HG03354 (cell line): ENCODE measurements around the gene SMOC1.

Source experiments
- ATAC-seq: cut with Tn5 transposase; IDR thresholded peaks from one replicate; pipeline ENCODE4 v1.9.1; 2021; ENCODE audit warnings: mild to moderate bottlenecking; ENCODE audit not compliant: unreplicated experiment, poor library complexity, severe bottlenecking

The SMOC1 gene

DNA sequence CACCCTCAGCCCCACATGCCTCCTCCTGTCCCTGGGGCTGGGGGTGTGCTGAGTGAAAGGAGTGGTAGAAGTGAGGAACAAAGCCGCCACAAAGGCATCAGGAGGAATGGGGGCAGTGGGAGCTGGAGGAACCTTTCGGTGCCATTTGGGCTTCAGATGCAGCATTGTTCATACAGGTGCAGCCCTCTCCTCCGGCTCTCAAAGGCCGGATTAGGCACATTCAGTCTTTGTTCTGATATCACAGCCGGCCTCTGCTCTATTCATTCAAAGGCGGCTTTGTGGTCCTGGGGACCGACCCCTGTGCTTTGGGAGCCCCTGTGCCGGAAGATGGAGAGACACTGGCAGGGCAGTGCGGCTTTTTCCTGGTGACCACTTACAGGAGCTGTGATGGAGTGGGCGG lies 53.2 kb downstream of the SMOC1 start:
- ATAC-seq = no peak

DNA sequence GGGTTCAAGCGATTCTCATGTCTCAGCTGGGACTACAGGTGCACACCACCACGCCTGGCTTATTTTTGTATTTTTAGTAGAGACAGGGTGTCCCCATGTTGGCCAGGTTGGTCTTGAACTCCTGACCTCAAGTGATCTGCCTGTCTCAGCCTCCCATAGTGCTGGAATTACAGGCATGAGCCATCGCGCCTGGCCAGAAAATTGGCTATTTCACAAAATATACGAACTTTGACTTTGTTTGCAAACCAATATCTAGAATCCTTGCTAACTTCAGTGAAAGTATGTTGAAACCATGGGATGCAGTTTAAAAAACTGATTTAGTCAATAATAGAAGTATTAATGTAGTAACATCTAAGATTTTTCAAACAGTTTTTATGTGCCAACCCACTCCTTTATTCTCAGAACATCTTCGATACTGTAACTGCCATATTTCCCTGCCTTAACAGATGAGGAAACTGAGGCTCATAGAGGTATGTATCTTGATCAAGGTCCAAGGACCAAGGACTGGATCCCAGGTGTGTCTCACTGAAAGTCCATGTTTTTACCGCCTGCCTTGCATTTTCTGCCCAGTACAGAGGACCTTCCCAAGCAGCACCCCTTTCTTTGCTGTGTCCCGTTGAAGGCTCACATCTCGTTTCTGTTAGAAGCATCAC lies 54.5 kb downstream of the SMOC1 start:
- no peak for ATAC-seq

GRCh38 chr14:69937367-69938081 lies 58.3 kb downstream of the SMOC1 start:
- no peak for ATAC-seq

DNA sequence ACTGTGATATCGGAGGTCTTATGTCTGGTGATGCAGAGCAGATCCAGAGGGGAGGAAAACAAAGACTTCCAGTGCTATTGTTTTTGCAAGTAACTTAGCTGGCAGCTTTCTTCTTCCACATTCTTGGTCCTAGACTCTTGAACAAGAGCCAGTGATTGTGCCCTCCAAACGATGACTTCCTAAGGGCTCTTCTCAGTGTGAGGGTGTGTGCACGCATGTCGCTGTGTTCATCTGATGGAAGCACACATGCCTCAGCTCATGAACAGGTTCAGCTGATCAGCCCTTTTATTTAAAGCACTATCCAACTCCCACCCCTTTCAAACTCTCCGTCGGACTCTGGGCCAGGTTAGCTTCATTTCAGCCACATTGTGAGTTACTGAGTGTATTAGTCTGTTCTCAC lies 59.5 kb downstream of the SMOC1 start:
- no peak for ATAC-seq

DNA sequence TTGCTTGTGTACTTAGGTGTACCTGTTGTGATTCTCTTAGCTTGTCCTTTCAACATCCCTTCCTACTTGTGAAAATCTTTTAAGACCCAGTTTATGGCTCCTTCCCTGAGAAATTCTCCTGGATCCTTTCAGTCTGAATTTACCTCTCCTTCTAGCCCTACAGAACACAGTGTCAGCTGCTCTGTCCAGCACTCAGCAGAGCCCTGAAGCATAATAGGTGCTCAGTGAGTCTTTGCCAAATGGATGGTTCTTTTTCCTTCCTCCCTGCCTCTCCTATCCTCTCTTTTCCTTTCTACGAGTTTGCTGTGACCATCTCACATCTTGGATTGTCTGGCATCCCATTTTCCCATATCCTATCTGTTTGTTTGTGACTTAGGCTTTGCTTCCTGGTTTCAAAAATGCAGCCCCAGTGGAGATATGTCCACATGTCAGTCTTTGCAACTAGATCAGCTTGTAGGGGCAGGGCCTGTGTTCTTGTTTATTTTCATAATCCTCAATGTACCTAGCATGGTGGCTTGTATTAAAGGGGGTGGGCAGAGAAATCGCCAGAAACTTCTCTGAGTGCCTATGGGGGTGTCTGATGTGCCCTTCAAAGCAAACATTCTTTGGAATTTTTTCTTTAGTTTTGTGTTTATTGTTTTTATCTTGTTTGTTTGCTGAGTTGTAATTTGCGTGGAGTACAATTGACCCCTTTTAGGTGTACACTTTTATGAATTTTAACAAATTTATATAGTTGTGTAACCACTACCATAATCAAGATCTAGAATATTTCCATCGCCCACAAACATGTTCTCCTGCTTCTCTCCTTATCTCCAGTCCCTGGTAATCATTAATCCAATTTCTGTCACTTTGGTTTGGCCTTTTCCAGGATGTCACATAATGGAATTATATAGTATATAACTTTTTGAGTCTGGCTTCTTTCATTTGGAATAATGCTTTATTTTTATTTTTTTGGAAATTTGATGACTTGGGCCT lies 62.8 kb downstream of the SMOC1 start:
- no peak for ATAC-seq

GRCh38 chr14:69943084-69943780 lies 64.0 kb downstream of the SMOC1 start:
- no peak for ATAC-seq

DNA sequence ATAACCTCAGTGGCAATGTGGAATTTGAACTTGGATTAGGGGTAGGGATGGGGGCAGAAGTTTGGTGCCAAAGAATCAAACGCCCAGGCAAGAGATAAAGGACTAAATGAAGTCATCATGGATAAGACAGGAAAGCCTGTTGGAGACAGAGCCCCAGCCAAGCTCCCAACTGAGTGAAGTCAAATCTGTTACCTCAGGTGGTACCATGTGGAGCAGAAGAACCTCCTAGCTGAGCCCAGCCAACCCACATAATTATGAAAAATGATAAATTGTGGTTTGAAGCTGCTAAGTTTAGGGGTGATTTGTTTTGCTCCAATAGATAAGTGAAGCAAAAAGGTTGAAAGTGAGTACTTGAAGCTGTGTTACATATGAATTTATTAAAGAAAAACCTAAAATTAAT lies 66.1 kb downstream of the SMOC1 start:
- ATAC-seq = no peak

DNA sequence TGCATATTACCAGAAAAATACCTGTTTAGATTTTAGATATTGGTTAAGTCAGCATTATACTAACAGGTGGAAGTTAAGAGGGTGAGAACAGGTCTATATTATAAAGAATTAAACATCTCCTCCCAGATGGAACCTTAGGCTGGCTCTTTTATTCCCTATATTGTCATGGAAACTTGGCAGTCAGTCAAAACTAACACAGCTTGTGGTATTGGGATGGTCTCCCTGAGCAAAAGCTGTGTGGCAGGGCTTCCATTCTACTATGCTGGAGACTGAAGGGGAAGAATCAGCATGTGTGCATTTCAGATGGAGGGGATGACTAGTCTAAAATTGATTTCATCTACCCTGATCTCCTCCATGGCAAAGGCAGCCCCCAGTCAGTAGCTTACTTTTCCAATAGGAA lies 66.7 kb downstream of the SMOC1 start:
- no peak for ATAC-seq

DNA sequence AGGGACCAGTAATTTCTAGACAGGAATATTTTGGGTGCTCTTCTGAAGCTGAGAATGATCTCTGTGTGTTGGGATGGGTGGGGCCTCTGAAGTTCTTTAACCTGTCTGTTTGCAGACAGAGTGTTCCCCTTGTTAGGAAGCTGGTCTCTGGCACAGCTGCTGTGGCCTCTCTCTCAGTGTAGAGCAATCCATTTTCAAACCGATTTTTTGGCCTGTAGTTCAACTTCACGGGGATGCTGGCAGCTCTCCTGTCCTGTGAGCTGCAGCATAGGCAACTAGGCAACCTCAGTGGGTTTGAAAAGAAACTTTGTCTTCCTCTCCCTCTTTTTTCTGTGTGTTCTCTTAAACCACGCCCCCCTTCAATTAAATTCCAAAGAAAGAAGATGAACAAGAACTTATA lies 69.1 kb downstream of the SMOC1 start:
- ATAC-seq = no peak

- ATAC-seq = no peak
These were observed 72.0 kb downstream of the SMOC1 start for GRCh38 chr14:69951263-69951662.

- ATAC-seq = no peak
These were observed 72.7 kb downstream of the SMOC1 start for GRCh38 chr14:69951935-69952334.

- no peak for ATAC-seq
These were observed 74.2 kb downstream of the SMOC1 start for GRCh38 chr14:69953266-69953915.

GRCh38 chr14:69955855-69956845 lies 76.9 kb downstream of the SMOC1 start:
- no peak for ATAC-seq

- ATAC-seq = no peak
These were observed 77.8 kb downstream of the SMOC1 start for GRCh38 chr14:69956970-69957369.

- ATAC-seq = no peak
These were observed 78.8 kb downstream of the SMOC1 start for GRCh38 chr14:69957986-69958385.

DNA sequence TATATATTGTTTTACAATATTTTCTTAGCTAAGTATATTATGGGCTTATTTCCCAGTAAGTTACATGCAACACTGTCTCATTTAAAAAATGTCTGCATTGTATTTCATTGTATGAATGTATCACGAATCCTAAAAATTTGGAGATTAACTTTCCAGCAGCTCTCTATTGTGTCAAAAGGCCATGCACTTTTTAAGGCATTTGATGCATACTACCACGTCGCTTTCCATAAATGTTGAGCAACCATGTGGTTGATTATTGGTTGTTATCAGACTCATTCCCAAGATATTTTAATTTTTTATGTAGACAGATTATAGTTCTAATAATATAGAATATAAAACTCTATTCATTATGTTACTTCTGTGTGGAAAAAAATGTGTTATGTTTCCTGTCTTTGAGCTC lies 79.9 kb downstream of the SMOC1 start:
- no peak for ATAC-seq

- no peak for ATAC-seq
These were observed 81.1 kb downstream of the SMOC1 start for GRCh38 chr14:69960296-69960695.

DNA sequence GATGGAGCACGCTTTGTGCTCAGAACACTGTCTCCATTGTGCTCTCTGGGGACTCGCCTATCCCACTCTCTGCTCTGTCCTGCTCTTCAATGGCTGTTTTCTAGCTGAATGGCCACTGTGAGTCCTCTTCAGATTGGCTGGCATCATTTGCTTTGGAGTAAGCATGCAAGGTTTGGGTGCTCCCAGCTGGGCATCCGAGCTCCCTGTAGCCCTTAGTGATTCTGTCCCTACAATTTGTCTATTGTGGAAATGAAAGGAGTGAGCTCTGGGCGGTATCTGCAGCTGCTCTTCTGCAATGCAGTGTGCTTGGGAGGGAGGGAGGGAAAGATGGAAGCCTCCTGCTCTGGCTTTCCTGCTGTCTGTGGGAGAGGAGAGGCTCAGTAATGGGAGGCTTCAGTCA lies 84.8 kb downstream of the SMOC1 start:
- ATAC-seq = no peak
